Uterus (tissue), 2 donors: ENCODE measurements around the gene NUDT4.

ENCODE experiments used
- POLR2A ChIP-seq, 2 donors: fragments of 450-650 bp; IDR thresholded peaks; one replicate each; pipeline ENCODE4 v1.6.1; 2016; ENCODE audit warnings: antibody characterized with exemption in 2 of 2, mild to moderate bottlenecking in 1 of 2, moderate library complexity in 1 of 2
- TF ChIP-seq, protein P1 (sequence below), 4 experiments: fragments of 200-600 bp in 2 of 4; fragments of 450-650 bp in 2 of 4; sonication (generic) in 2 of 4; IDR thresholded peaks; one replicate each; pipeline ENCODE4 v1.5.1; 2016 to 2019; ENCODE audit warnings: antibody characterized with exemption in 4 of 4, mild to moderate bottlenecking in 2 of 4, moderate library complexity in 1 of 4

DNA sequence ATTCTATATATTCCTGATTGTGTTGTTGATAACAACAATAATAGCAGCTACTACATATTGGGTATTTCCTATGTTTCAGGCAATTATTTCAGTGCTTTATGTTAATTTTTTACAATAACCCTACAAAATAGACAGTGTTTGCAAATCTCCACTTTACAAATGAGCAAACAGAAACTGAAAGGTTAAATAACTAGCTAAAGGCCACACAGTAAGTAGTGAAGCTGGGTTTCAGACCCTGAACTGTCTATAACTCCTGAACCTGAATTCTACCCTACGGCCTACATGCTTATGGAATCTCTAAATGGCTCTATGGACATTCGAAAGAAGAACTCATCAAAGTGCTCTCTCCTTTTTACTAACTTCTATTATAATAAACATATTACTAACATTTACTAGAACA lies 19.7 kb upstream of the NUDT4 start:
- TF ChIP-seq, protein P1, sequence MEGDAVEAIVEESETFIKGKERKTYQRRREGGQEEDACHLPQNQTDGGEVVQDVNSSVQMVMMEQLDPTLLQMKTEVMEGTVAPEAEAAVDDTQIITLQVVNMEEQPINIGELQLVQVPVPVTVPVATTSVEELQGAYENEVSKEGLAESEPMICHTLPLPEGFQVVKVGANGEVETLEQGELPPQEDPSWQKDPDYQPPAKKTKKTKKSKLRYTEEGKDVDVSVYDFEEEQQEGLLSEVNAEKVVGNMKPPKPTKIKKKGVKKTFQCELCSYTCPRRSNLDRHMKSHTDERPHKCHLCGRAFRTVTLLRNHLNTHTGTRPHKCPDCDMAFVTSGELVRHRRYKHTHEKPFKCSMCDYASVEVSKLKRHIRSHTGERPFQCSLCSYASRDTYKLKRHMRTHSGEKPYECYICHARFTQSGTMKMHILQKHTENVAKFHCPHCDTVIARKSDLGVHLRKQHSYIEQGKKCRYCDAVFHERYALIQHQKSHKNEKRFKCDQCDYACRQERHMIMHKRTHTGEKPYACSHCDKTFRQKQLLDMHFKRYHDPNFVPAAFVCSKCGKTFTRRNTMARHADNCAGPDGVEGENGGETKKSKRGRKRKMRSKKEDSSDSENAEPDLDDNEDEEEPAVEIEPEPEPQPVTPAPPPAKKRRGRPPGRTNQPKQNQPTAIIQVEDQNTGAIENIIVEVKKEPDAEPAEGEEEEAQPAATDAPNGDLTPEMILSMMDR (IDR thresholded peaks at IDR 0.05): no peak
- no peak for TF ChIP-seq POLR2A (IDR thresholded peaks at IDR 0.05)
